DND-41 (cell line): ENCODE results near the gene CENPP.

Experiments
- ATAC-seq: fragments of 200-7000 bp; cut with Tn5 transposase; 3 replicates; pipeline ENCODE4 v1.9.1; 2021; ENCODE audit warnings: low read depth; ENCODE audit not compliant: insufficient read depth
- DNase-seq: peaks from one replicate; pipeline ENCODE4 v3.0.0-alpha.2; 2020
- H2AFZ ChIP-seq: 2 replicates; pipeline ENCODE4 v1.6.0; 2012; ENCODE audit warnings: low read depth, low read length
- H3K27ac ChIP-seq: 2 replicates; pipeline ENCODE4 v1.5.1; 2012; ENCODE audit warnings: low read length, inconsistent platforms
- H3K27me3 ChIP-seq: fragments of 200-600 bp; sonication (generic); 2 replicates; pipeline ENCODE4 v1.6.0; 2012; ENCODE audit warnings: low read length, mild to moderate bottlenecking, inconsistent platforms; ENCODE audit not compliant: insufficient read depth, poor library complexity
- H3K36me3 ChIP-seq: 2 replicates; pipeline ENCODE4 v1.5.1; 2012; ENCODE audit warnings: low read length, inconsistent platforms; ENCODE audit not compliant: insufficient read depth
- H3K4me1 ChIP-seq: 2 replicates; pipeline ENCODE4 v1.5.1; 2012; ENCODE audit warnings: mild to moderate bottlenecking, low read length; ENCODE audit not compliant: insufficient read depth
- H3K4me2 ChIP-seq: 2 replicates; pipeline ENCODE4 v1.6.0; 2012; ENCODE audit warnings: mild to moderate bottlenecking, moderate library complexity, low read length, inconsistent platforms; ENCODE audit not compliant: insufficient read depth
- H3K4me3 ChIP-seq, 2 experiments: fragments of 200-600 bp in 1 of 2; shearing (Covaris generic) in 1 of 2; 2 replicates each; pipeline ENCODE4 v1.5.1; 2012 to 2016; ENCODE audit warnings: inconsistent platforms in 2 of 2, low read length in 2 of 2, mild to moderate bottlenecking in 2 of 2, low read depth in 1 of 2, moderate library complexity in 1 of 2
- H3K79me2 ChIP-seq: 2 replicates; pipeline ENCODE4 v1.6.0; 2012; ENCODE audit warnings: low read length, inconsistent platforms; ENCODE audit not compliant: insufficient read depth
- H3K9ac ChIP-seq: 2 replicates; pipeline ENCODE4 v1.6.0; 2012; ENCODE audit warnings: low read depth, mild to moderate bottlenecking, inconsistent platforms, low read length, moderate library complexity
- H3K9me3 ChIP-seq: 2 replicates; pipeline ENCODE4 v1.5.1; 2012; ENCODE audit warnings: low read length, moderate library complexity, mild to moderate bottlenecking, inconsistent platforms; ENCODE audit not compliant: insufficient read depth, severe bottlenecking
- H4K20me1 ChIP-seq: 2 replicates; pipeline ENCODE4 v1.6.0; 2012; ENCODE audit warnings: low read length; ENCODE audit not compliant: insufficient read depth
- EZH2 ChIP-seq: IDR thresholded peaks from 3 replicates; pipeline ENCODE4 v1.6.1; 2012; ENCODE audit warnings: borderline replicate concordance, low read depth, mild to moderate bottlenecking, moderate library complexity, low read length, inconsistent platforms; ENCODE audit not compliant: severe bottlenecking
- TF ChIP-seq, protein P1 (sequence below): IDR thresholded peaks from 2 replicates; pipeline ENCODE4 v1.5.1; 2012; ENCODE audit warnings: borderline replicate concordance, low read length, moderate library complexity, mild to moderate bottlenecking; ENCODE audit not compliant: poor library complexity, severe bottlenecking; ENCODE audit errors: extremely low read depth

Gene CENPP

GRCh38 chr9:92602413-92602812 lies 276.7 kb downstream of the CENPP start:
- no peak overlapping the region for H3K9ac ChIP-seq

GRCh38 chr9:92603100-92603499 lies 277.3 kb downstream of the CENPP start:
- no peak for TF ChIP-seq EZH2
- TF ChIP-seq, protein P1, sequence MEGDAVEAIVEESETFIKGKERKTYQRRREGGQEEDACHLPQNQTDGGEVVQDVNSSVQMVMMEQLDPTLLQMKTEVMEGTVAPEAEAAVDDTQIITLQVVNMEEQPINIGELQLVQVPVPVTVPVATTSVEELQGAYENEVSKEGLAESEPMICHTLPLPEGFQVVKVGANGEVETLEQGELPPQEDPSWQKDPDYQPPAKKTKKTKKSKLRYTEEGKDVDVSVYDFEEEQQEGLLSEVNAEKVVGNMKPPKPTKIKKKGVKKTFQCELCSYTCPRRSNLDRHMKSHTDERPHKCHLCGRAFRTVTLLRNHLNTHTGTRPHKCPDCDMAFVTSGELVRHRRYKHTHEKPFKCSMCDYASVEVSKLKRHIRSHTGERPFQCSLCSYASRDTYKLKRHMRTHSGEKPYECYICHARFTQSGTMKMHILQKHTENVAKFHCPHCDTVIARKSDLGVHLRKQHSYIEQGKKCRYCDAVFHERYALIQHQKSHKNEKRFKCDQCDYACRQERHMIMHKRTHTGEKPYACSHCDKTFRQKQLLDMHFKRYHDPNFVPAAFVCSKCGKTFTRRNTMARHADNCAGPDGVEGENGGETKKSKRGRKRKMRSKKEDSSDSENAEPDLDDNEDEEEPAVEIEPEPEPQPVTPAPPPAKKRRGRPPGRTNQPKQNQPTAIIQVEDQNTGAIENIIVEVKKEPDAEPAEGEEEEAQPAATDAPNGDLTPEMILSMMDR, result no peak
- H3K9me3 ChIP-seq, result peaks cover 8% of the 10 kb centered on the region
- H3K4me3 ChIP-seq, result no peak overlapping the region
- no peaks in the 10 kb centered on the region for H3K27me3 ChIP-seq
- no peaks in the 10 kb centered on the region for H4K20me1 ChIP-seq
- ATAC-seq, result no peak
- no peaks in the 10 kb centered on the region for H3K36me3 ChIP-seq
- no peaks in the 10 kb centered on the region for H3K79me2 ChIP-seq
- no peak for DNase-seq
- no peak overlapping the region for H3K27ac ChIP-seq
- no peak overlapping the region for H2AFZ ChIP-seq
- no peak overlapping the region for H3K4me2 ChIP-seq
- no peaks in the 10 kb centered on the region for H3K4me1 ChIP-seq
- no peak overlapping the region for H3K9ac ChIP-seq

More at GRCh38 chr9:92602413-92602812, 276.7 kb downstream of the CENPP start:
- DNase-seq, result no peak
- no peaks in the 10 kb centered on the region for H3K36me3 ChIP-seq
- H3K9me3 ChIP-seq, result peaks cover 8% of the 10 kb centered on the region
- no peaks in the 10 kb centered on the region for H3K4me1 ChIP-seq
- no peak overlapping the region for H3K4me2 ChIP-seq
- no peak overlapping the region for H3K27ac ChIP-seq
- H4K20me1 ChIP-seq, result no peaks in the 10 kb centered on the region
- no peaks in the 10 kb centered on the region for H3K79me2 ChIP-seq
- no peak overlapping the region for H3K4me3 ChIP-seq
- H2AFZ ChIP-seq, result no peak overlapping the region
- TF ChIP-seq, protein P1, result no peak
- no peak for TF ChIP-seq EZH2
- ATAC-seq, result no peak
- H3K27me3 ChIP-seq, result no peaks in the 10 kb centered on the region

DNA sequence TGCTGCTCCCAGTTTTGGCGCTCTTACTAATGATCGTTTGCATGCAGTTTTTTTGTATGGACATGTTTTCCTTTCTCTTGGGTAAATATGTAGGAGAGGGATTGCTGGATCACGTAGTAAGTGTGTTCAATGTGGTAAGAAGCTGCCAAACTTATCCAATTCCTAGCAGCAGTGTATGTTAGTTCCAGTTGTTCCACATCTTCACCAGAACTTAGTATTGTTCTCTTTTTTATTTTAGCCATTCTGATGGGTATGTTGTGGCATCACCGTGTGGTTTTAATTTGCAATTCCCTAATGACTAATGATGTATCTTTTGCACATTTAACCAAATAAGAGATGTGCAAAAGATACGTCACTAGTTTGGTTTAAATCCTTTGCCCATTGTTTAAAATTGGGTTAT lies 278.2 kb downstream of the CENPP start:
- Histone ChIP-seq H3K36me3 (no peaks in the 10 kb centered on the region), H3K27me3 (no peaks in the 10 kb centered on the region), H2AFZ (no peak overlapping the region), H3K4me2 (no peak overlapping the region), H3K79me2 (no peaks in the 10 kb centered on the region), H3K4me3 (no peak overlapping the region), H3K9me3 (peaks cover 8% of the 10 kb centered on the region), H4K20me1 (no peaks in the 10 kb centered on the region; the same call in 1 of the 2 replicates), H3K4me1 (no peaks in the 10 kb centered on the region), H3K27ac (no peak overlapping the region), H3K9ac (no peak overlapping the region)
- TF ChIP-seq, protein P1, result no peak
- no peak for TF ChIP-seq EZH2
- no peak for DNase-seq
- no peak for ATAC-seq

DNA sequence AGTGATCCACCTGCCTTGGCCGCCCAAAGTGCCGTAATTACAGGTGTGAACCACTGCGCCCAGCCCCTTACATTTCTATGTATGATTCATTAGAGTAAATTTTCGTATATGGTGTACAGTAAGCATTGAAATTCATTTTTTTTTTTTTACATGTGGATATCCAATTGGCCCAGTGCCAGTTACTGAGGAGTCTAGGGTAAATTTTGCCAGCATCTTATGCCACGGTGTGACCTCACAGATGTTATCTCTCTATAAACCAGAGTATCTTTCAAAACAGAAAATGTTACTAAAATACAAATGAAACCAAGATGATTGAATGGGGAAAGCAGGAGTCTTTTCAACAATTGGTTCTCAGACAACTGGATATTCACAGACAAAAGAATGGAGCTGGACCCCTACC lies 279.5 kb downstream of the CENPP start:
- Histone ChIP-seq H3K4me2 (no peak overlapping the region), H3K79me2 (no peaks in the 10 kb centered on the region), H3K4me3 (no peak overlapping the region), H3K36me3 (no peaks in the 10 kb centered on the region), H3K27me3 (no peaks in the 10 kb centered on the region), H4K20me1 (no peaks in the 10 kb centered on the region; the same call in 1 of the 2 replicates), H3K9me3 (peaks cover 8% of the 10 kb centered on the region), H3K9ac (no peak overlapping the region), H3K4me1 (no peaks in the 10 kb centered on the region), H3K27ac (no peak overlapping the region), H2AFZ (no peak overlapping the region)
- DNase-seq (no peak), ATAC-seq (no peak)
- TF ChIP-seq, protein P1, result no peak
- no peak for TF ChIP-seq EZH2
